K562 (cell line): ENCODE measurements around the gene PPFIA3. TPM values are rescaled to one million over a fixed set of nuclear protein-coding genes. Genes with fewer than 3 reads are reported as not detected.

ENCODE experiments used
- CBX1 ChIP-seq: sonication (generic); IDR thresholded peaks from 2 replicates; pipeline ENCODE4 v1.6.1; 2016; ENCODE audit warnings: antibody characterized with exemption, low read depth, mild to moderate bottlenecking
- EGR1 ChIP-seq: fragments of 450-650 bp; conservative IDR thresholded peaks from 2 replicates; pipeline ENCODE4 v1.6.1; 2017; ENCODE audit warnings: mild to moderate bottlenecking
- ELF2 ChIP-seq: fragments of 250-450 bp; sonication (Bioruptor Pico); IDR thresholded peaks from 2 replicates; pipeline ENCODE4 v1.5.0; 2021; ENCODE audit warnings: mild to moderate bottlenecking
- ERF ChIP-seq: fragments of 450-650 bp; formaldehyde crosslinking; IDR thresholded peaks from 2 replicates; pipeline ENCODE4 v1.4.0; 2020; ENCODE audit warnings: mild to moderate bottlenecking, mixed read lengths
- ETV1 ChIP-seq: fragments of 450-650 bp; conservative IDR thresholded peaks from 2 replicates; pipeline ENCODE4 v1.6.1; 2016; ENCODE audit warnings: missing genetic modification characterization, control low read depth, low read depth, missing compliant biosample characterization
- FOXK2 ChIP-seq, 2 experiments: fragments of 450-650 bp; IDR thresholded peaks in 1 of 2; conservative IDR thresholded peaks in 1 of 2; 2 replicates each; pipeline ENCODE4 v1.6.1; 2016; ENCODE audit warnings: low read depth in 2 of 2, mild to moderate bottlenecking in 1 of 2
- ILF3 ChIP-seq: fragments of 450-650 bp; IDR thresholded peaks from 2 replicates; pipeline ENCODE4 v1.6.1; 2018; ENCODE audit warnings: antibody characterized with exemption, mild to moderate bottlenecking, moderate library complexity, borderline replicate concordance
- MCM5 ChIP-seq: fragments of 450-650 bp; IDR thresholded peaks from 2 replicates; pipeline ENCODE4 v1.6.1; 2016; ENCODE audit warnings: low read depth
- MNT ChIP-seq, 2 experiments: fragments of 450-650 bp; conservative IDR thresholded peaks; 2 replicates each; pipeline ENCODE4 v1.6.1; 2017; ENCODE audit warnings: mild to moderate bottlenecking in 2 of 2, moderate library complexity in 2 of 2
- NUFIP1 ChIP-seq: fragments of 450-650 bp; IDR thresholded peaks from 2 replicates; pipeline ENCODE4 v1.6.1; 2018; ENCODE audit not compliant: partially characterized antibody
- POLR2AphosphoS2 ChIP-seq: IDR thresholded peaks from 2 replicates; pipeline ENCODE4 v1.6.1; 2012; ENCODE audit warnings: low read length, improper control_type of control experiment
- POLR3A ChIP-seq: IDR thresholded peaks from 2 replicates; pipeline ENCODE4 v1.6.1; 2011; ENCODE audit warnings: borderline replicate concordance, mild to moderate bottlenecking, moderate library complexity; ENCODE audit not compliant: insufficient read length, insufficient read depth; ENCODE audit errors: extremely low read depth
- RFX5 ChIP-seq: IDR thresholded peaks from 2 replicates; pipeline ENCODE4 v1.6.1; 2011; ENCODE audit warnings: low read depth, mild to moderate bottlenecking, improper control_type of control experiment, low read length
- SUPT5H ChIP-seq: fragments of 450-650 bp; IDR thresholded peaks from 2 replicates; pipeline ENCODE4 v1.6.1; 2016
- WHSC1 ChIP-seq: IDR thresholded peaks from one replicate; pipeline ENCODE4 v1.6.1; 2012; ENCODE audit warnings: low read length, control low read depth, inconsistent platforms
- ZBTB1 ChIP-seq: sonication (generic); formaldehyde crosslinking; IDR thresholded peaks from 2 replicates; pipeline ENCODE4 v1.8.1; 2023; ENCODE audit warnings: missing genetic modification reagents, low read depth, mild to moderate bottlenecking, borderline replicate concordance
- ZNF282 ChIP-seq: sonication (generic); formaldehyde crosslinking; IDR thresholded peaks from 2 replicates; pipeline ENCODE4 v1.8.1; 2023; ENCODE audit warnings: missing genetic modification reagents
- ZNF316 ChIP-seq: fragments of 450-650 bp; IDR thresholded peaks from 2 replicates; pipeline ENCODE4 v1.6.1; 2016
- ZNF583 ChIP-seq: fragments of 250-450 bp; sonication (Bioruptor Pico); IDR thresholded peaks from 2 replicates; pipeline ENCODE4 v1.4.0; 2020
- ZSCAN29 ChIP-seq: fragments of 450-650 bp; IDR thresholded peaks from 2 replicates; pipeline ENCODE4 v1.6.1; 2017
- polyA plus RNA-seq, 8 experiments: library from polyadenylated mRNA; depleted of rRNA in 4 of 8; stranded (reverse) in 5 of 8; unstranded in 3 of 8; fragments of >200 nt; fragmentation: Nextera tagmentation in 2 of 8; fragmentation: Illumina TruSeq in 1 of 8; extraction: Ambion mirVana in 2 of 8; extraction: Trizol in 1 of 8; gene quantifications; 2 replicates each; pipeline versions ENCODE4 v1.2.1 to v1.2.3, GENCODE V29; 2011 to 2014; ENCODE audit warnings: inconsistent platforms in 1 of 8, missing spikeins in 1 of 8
- total RNA-seq, 7 experiments: library from RNA; depleted of rRNA in 6 of 7; stranded (reverse); fragments of >200 nt in 6 of 7; fragmentation: Illumina TruSeq in 2 of 7; extraction: Trizol in 2 of 7; gene quantifications; 2 replicates each; pipeline versions ENCODE4 v1.2.1 to v1.2.3, GENCODE V29; 2011 to 2021; ENCODE audit warnings: low replicate concordance in 1 of 7
- TF ChIP-seq, protein P1 (sequence below), 2 experiments: IDR thresholded peaks; 2 replicates each; pipeline ENCODE4 v1.6.1; 2011; ENCODE audit warnings: borderline replicate concordance in 1 of 2, control low read depth in 1 of 2, low read depth in 1 of 2, low read length in 1 of 2, mild to moderate bottlenecking in 1 of 2, mixed read lengths in 1 of 2, moderate library complexity in 1 of 2; ENCODE audit not compliant: insufficient read depth in 1 of 2, insufficient read length in 1 of 2, poor library complexity in 1 of 2, severe bottlenecking in 1 of 2; ENCODE audit errors: extremely low read depth in 1 of 2
- TF ChIP-seq, protein P2 (sequence below): sonication (generic); formaldehyde crosslinking; IDR thresholded peaks from 2 replicates; pipeline ENCODE4 v1.8.0; 2022; ENCODE audit warnings: mild to moderate bottlenecking, missing genetic modification reagents
- TF ChIP-seq, protein P3 (sequence below), 3 experiments: fragments of 200-800 bp in 1 of 3; sonication (Bioruptor generic) in 1 of 3; sonication (generic) in 1 of 3; formaldehyde crosslinking in 1 of 3; IDR thresholded peaks; 2 replicates each; pipeline versions ENCODE4 v1.6.1 to v1.8.0; 2016 to 2022; ENCODE audit warnings: mild to moderate bottlenecking in 2 of 3, missing compliant biosample characterization in 2 of 3, missing genetic modification characterization in 2 of 3, missing genetic modification reagents in 1 of 3

The PPFIA3 gene
- total and polyA plus RNA-seq, 9 of the 15 experiments (the other 6 are each of a cell fraction or from before 2014, with no cell fraction given): 0.10 to 53.0 (median 17.6) TPM

- TF ChIP-seq ZBTB1 (CRISPR knock-in tag): peak; percentile 74; the same call in 1 of the 2 replicates
- TF ChIP-seq ILF3: no peak
- peak; percentile 90; the same call in 1 of the 2 replicates for TF ChIP-seq ZNF282 (CRISPR knock-in tag)
- TF ChIP-seq ETV1 (tag): peak; percentile 97
- TF ChIP-seq POLR2AphosphoS2: no peak
- no peak for TF ChIP-seq POLR3A
- peak; percentile 67; the same call in 1 of the 2 replicates for TF ChIP-seq ELF2 (CRISPR knock-in tag)
- no peak for TF ChIP-seq MCM5
- TF ChIP-seq, protein P1, sequence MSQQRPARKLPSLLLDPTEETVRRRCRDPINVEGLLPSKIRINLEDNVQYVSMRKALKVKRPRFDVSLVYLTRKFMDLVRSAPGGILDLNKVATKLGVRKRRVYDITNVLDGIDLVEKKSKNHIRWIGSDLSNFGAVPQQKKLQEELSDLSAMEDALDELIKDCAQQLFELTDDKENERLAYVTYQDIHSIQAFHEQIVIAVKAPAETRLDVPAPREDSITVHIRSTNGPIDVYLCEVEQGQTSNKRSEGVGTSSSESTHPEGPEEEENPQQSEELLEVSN (IDR thresholded peaks at IDR 0.05; ENCODE audit: borderline replicate concordance in 1 of 2, extremely low read depth in 1 of 2, insufficient read depth in 1 of 2, insufficient read length in 1 of 2, low read depth in 1 of 2, low read length in 1 of 2, poor library complexity in 1 of 2, severe bottlenecking in 1 of 2): peak; percentile 98 to 100
- no peak for TF ChIP-seq NUFIP1
- peak; percentile 99 for TF ChIP-seq EGR1
- TF ChIP-seq ZSCAN29: no peak
- TF ChIP-seq FOXK2 (conservative IDR thresholded peaks at IDR 0.05 in 1 of 2, IDR thresholded peaks at IDR 0.05 in 1 of 2; ENCODE audit: low read depth in 2 of 2): peak in 1 of 2 experiments; percentile 99; a peak in 2 of 4 replicates
- no peak for TF ChIP-seq ZNF316
- TF ChIP-seq CBX1: no peak; the same call in none of the 2 replicates
- TF ChIP-seq, protein P2, sequence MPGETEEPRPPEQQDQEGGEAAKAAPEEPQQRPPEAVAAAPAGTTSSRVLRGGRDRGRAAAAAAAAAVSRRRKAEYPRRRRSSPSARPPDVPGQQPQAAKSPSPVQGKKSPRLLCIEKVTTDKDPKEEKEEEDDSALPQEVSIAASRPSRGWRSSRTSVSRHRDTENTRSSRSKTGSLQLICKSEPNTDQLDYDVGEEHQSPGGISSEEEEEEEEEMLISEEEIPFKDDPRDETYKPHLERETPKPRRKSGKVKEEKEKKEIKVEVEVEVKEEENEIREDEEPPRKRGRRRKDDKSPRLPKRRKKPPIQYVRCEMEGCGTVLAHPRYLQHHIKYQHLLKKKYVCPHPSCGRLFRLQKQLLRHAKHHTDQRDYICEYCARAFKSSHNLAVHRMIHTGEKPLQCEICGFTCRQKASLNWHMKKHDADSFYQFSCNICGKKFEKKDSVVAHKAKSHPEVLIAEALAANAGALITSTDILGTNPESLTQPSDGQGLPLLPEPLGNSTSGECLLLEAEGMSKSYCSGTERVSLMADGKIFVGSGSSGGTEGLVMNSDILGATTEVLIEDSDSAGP (CRISPR knock-in tag): peak; percentile 94
- no peak for TF ChIP-seq RFX5
- TF ChIP-seq MNT (conservative IDR thresholded peaks at IDR 0.05): peak; percentile 87 to 95
- peak; percentile 74; the same call in 1 of the 2 replicates for TF ChIP-seq SUPT5H
- TF ChIP-seq WHSC1: no peak
- peak; percentile 90; the same call in 1 of the 2 replicates for TF ChIP-seq ERF (CRISPR knock-in tag)
- TF ChIP-seq ZNF583 (CRISPR knock-in tag): peak; percentile 63; the same call in 1 of the 2 replicates
- TF ChIP-seq, protein P3, sequence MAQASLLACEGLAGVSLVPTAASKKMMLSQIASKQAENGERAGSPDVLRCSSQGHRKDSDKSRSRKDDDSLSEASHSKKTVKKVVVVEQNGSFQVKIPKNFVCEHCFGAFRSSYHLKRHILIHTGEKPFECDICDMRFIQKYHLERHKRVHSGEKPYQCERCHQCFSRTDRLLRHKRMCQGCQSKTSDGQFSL (CRISPR knock-in tag; IDR thresholded peaks at IDR 0.05): peak; percentile 89
- TF ChIP-seq, protein P3 (tag; IDR thresholded peaks at IDR 0.05): peak in 1 of 2 experiments; percentile 93; a peak in 2 of 4 replicates
Observed at GRCh38 chr19:49118565-49119410, 556 bp upstream of the PPFIA3 start, which contains the start of gene C19orf73 (continued).
